HG02763 (cell line): ENCODE data around the gene SP110.
"Not testable (repeated sequence)": the region's sequence is repeated elsewhere in the genome, so short reads cannot be mapped to it uniquely, and the experiment has no call there.

Source experiments
- ATAC-seq: cut with Tn5 transposase; IDR thresholded peaks from one replicate; pipeline ENCODE4 v1.9.1; 2021; ENCODE audit warnings: mild to moderate bottlenecking, moderate library complexity; ENCODE audit not compliant: unreplicated experiment

Gene SP110

DNA sequence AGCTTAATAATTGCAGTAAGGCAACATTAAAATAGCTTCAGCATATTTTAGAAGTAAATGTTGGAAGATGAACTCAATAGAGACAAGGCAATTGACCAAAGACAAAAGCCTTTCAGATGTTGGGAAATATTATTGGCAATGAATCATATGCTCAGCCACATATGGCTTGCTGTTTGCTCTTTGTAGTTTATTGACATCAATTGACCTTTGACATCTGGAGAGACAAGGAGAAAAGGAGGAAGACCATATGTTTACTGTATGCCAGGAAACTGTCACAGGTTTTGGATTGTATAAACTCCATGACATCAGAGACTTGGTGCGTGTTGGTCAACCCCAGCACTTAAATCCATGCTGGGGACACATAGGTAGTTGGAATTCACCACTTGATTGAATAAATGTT, 90.4 kb downstream of the SP110 start:
- no peak for ATAC-seq

DNA sequence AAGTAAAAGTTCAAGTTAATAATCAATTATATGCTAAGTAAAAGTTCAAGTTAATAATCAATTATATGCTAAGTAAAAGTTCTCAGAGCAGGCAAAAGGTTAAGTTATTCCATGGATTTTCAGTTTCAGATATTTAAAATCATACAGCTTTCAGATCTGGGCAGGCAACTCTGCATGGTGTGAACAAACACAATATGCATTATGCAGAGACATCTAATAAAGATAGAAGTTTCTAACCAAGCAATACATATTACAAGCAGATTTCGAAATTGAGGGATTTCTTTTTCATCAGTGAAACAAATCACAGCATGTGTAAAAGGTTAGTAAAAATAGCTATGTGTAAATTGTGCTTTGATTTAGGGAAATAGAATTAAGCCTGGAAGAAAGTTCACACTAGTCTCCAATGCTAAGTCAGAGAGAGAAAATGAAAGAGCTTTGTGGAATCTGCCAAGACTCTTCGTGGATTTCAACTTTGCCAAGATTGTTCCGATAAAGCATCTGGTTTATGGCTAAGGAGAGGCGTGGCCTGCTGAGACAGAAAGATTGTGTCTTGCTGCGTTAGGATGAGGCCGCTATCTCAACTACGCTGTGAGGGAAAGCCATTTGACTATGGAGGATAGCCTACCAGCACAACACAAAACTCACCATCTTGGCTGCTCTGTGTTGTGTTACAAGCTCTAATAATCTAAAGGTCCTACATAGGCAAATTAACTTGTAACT, 91.0 kb downstream of the SP110 start:
- ATAC-seq: no peak

DNA sequence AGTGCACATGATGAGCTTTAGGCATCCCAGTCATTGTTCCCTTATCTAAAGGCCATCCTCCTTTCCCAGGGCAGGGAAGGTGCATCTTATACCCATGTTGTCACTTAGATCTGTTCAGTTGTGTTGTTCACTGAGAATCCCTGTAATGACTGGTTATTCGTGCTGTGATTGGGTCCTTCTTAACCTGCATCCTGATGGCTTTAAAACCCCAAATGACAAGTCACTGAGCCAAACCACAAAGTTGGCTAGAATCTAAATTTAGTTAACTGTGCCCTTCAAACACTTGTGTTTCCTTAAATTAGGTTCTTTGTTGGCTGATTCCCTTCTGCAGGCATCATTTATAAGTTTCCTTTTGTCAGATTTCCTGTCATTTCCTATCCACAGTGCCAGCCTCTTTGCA, 92.6 kb downstream of the SP110 start:
- no peak for ATAC-seq

DNA sequence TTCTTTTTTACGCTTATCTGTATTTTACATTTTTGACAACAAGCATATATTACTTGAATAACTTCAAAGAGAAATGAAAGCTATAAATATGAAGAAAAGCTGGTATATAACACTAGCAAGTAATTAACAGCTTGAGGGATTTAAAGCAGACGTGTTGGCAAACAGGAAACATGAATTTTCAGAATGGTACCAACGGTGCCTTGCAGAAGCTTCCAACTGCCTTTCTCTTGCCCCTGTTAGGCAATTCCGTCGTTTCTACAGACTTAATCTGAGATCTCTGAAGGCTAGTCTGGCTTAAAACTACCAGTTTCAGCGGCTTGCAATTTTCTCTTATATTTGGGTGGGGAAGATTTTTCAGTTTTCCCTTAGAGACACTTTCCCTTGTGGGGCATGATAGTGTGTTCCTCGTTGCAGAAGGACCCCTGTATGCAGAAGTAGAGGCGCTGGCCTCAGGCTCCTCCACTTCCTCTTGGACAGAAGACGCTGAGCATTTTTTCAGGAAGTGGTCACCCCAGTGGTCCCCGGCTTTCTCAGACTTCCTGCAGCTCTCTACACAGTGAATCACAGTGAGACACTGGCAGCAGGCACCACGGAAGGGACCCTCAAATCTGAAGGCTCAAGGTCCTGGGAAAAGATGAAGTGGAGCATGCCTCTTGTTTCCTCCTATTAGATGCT, 94.9 kb downstream of the SP110 start:
- peak; percentile 54 for ATAC-seq

DNA sequence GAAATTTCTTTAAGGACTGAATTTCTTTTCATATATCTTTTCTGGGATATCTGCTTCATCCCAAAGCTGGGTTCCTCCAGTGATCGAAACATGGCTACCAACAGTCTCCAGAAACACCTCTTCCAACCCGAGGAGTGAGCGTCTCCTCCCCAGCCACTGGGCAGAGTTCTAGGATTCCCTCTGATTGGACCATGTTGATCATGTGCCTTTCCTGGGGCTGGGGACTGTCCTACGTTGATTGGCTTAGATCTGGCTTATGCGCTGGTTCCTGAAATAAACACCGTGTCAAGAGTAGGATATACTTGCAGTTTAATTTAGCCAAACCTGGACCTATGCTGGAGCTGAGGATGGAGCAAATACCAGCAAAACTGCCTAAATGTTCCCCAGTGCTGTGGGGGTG, 95.5 kb downstream of the SP110 start:
- no peak for ATAC-seq

DNA sequence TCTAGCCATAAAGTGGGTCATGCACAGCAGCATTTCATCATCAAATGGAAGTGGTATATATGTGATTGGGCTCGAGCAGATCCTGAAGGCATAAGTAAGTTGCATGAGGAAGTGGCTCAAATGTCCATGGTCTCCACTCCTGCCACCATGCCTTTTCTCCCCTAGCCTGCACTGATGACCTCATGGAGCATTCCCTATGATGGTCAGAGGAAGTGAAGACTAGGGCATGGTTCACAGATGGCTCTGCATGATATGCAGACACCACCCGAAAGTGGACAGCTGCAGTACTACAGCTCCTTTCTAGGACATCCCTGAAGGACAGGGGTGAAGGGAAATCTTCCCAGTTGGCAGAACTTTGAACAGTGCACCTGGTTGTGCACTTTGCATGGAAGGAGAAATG, 99.4 kb downstream of the SP110 start:
- ATAC-seq: not testable (repeated sequence)

DNA sequence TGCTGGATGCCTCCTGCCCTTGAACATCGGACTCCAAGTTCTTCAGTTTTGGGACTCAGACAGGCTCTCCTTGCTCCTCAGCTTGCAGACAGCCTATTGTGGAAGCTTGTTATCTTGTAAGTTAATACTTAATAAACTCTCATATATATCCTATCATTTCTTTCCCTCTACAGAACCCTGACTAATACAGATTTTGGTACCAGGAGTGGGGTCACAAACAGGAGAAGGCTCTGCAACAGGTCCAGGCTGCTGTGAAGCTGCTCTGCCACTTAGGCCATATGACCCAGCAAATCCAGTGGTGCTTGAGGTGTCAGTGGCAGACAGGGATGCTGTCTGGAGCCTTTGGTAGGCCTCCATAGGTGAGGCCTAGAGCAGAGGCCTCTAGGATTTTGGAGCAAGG, 100.0 kb downstream of the SP110 start:
- not testable (repeated sequence) for ATAC-seq
